Upper lobe of right lung (tissue), 1 donor: ENCODE measurements around the gene BAIAP2L1. TPM values are rescaled to one million over a fixed set of nuclear protein-coding genes. Genes with fewer than 3 reads are reported as not detected.

Experiments
- ATAC-seq: fragments of 200-7000 bp; cut with Tn5 transposase; one replicate; pipeline ENCODE4 v1.9.1; 2020; ENCODE audit warnings: mild to moderate bottlenecking, moderate library complexity
- DNase-seq: peaks from one replicate; pipeline ENCODE4 v3.0.0-alpha.2; 2020
- H3K27ac ChIP-seq: fragments of 200-600 bp; one replicate; pipeline ENCODE4 v1.8.0; 2022
- H3K27me3 ChIP-seq: fragments of 200-600 bp; one replicate; pipeline ENCODE4 v1.8.0; 2022; ENCODE audit warnings: mild to moderate bottlenecking
- H3K36me3 ChIP-seq: fragments of 200-600 bp; one replicate; pipeline ENCODE4 v1.8.0; 2022
- H3K4me1 ChIP-seq: fragments of 200-600 bp; one replicate; pipeline ENCODE4 v1.8.0; 2022
- H3K4me3 ChIP-seq: fragments of 200-600 bp; one replicate; pipeline ENCODE4 v1.8.0; 2022; ENCODE audit warnings: mild to moderate bottlenecking
- H3K9me3 ChIP-seq: fragments of 200-600 bp; one replicate; pipeline ENCODE4 v1.8.0; 2022
- CTCF ChIP-seq: fragments of 200-600 bp; IDR thresholded peaks from one replicate; pipeline ENCODE4 v1.8.0; 2022; ENCODE audit warnings: antibody characterized with exemption
- intact Hi-C: fragments of 100-400 bp; cut with DNase I; formaldehyde crosslinking; loops from one replicate; pipeline ENCODE4 v1.11.0; 2022
- total RNA-seq: library from RNA; stranded (reverse); fragmentation: NEBNext Ultra II Directional; extraction: Animal tissue kit (Norgen Biotek cat#: 25700); gene quantifications from one replicate; pipeline ENCODE4 v1.2.1, GENCODE V29; 2021
- donor health status: DM: no; HTN: yes; CAD: no; lungs with severe emphysema.

The BAIAP2L1 gene
- total RNA-seq, 1 donor from 2014 or later = 22.9 TPM

- H3K27me3 ChIP-seq = no peaks in the 10 kb centered on the region
- DNase-seq (no peak), ATAC-seq (no peak)
- peaks cover 62% of the 10 kb centered on the region for H3K36me3 ChIP-seq
- intact Hi-C loops = loop anchor here (10.0 kb wide), 1 partner anchor 111 kb away; the partner anchor contains the start of gene BAIAP2L1
- no peak overlapping the region for H3K4me3 ChIP-seq
- H3K27ac ChIP-seq = no peak overlapping the region
- H3K4me1 ChIP-seq = peaks cover 7% of the 10 kb centered on the region
- H3K9me3 ChIP-seq = no peaks in the 10 kb centered on the region
- TF ChIP-seq CTCF = no peak
These were observed 107.1 kb downstream of the BAIAP2L1 start for GRCh38 chr7:98293746-98294145.

GRCh38 chr7:98293265-98293664 lies 107.6 kb downstream of the BAIAP2L1 start:
- intact Hi-C loops = loop anchor here (10.0 kb wide), 1 partner anchor 112 kb away; the partner anchor contains the start of gene BAIAP2L1

GRCh38 chr7:98291717-98292116 lies 109.2 kb downstream of the BAIAP2L1 start:
- Histone ChIP-seq H3K27me3 (no peaks in the 10 kb centered on the region), H3K4me1 (peaks cover 24% of the 10 kb centered on the region), H3K4me3 (no peak overlapping the region), H3K9me3 (no peaks in the 10 kb centered on the region), H3K27ac (no peak overlapping the region), H3K36me3 (peaks cover 78% of the 10 kb centered on the region)
- TF ChIP-seq CTCF = peak; percentile 18
- DNase-seq (no peak), ATAC-seq (no peak)
- intact Hi-C loops = loop anchor here (10.0 kb wide), 1 partner anchor 113 kb away; the partner anchor contains the start of gene BAIAP2L1

More at GRCh38 chr7:98293265-98293664, 107.6 kb downstream of the BAIAP2L1 start:
- H3K27me3 ChIP-seq = no peaks in the 10 kb centered on the region
- H3K4me3 ChIP-seq = no peak overlapping the region
- no peak for ATAC-seq
- no peak for DNase-seq
- H3K36me3 ChIP-seq = peaks cover 67% of the 10 kb centered on the region
- H3K9me3 ChIP-seq = no peaks in the 10 kb centered on the region
- no peak for TF ChIP-seq CTCF
- H3K27ac ChIP-seq = no peak overlapping the region
- H3K4me1 ChIP-seq = peaks cover 8% of the 10 kb centered on the region

GRCh38 chr7:98289333-98289875 lies 111.5 kb downstream of the BAIAP2L1 start:
- TF ChIP-seq CTCF = no peak
- H3K4me3 ChIP-seq = no peak overlapping the region
- no peak overlapping the region for H3K27ac ChIP-seq
- H3K36me3 ChIP-seq = peaks cover 66% of the 10 kb centered on the region
- intact Hi-C loops = no loop called here
- H3K27me3 ChIP-seq = no peaks in the 10 kb centered on the region
- H3K4me1 ChIP-seq = peaks cover 46% of the 10 kb centered on the region
- DNase-seq (no peak), ATAC-seq (no peak)
- no peaks in the 10 kb centered on the region for H3K9me3 ChIP-seq

GRCh38 chr7:98288064-98288823 lies 112.6 kb downstream of the BAIAP2L1 start:
- Histone ChIP-seq H3K27ac (no peak overlapping the region), H3K9me3 (no peaks in the 10 kb centered on the region), H3K4me1 (peaks cover 51% of the 10 kb centered on the region), H3K4me3 (no peak overlapping the region), H3K36me3 (peaks cover 63% of the 10 kb centered on the region), H3K27me3 (no peaks in the 10 kb centered on the region)
- TF ChIP-seq CTCF = no peak
- DNase-seq (peak; percentile 63), ATAC-seq (no peak)
- intact Hi-C loops = no loop called here
